Endothelial cell of umbilical vein (primary cell): ENCODE measurements around the gene CLDN6. TPM values are rescaled to one million over a fixed set of nuclear protein-coding genes. Genes with fewer than 3 reads are reported as not detected.

Experiments
- BruUV-seq: library from RNA; stranded (reverse); fragments of 400-500 nt; replicated peaks from 2 replicates; lab custom pipeline; 2021; lab: Mats Ljungman, UMichigan
- CTCF ChIA-PET: fragments of 300-600, 350-600 bp; sonication (Branson Sonifier 250); formaldehyde crosslinking; loops from one replicate; lab custom pipeline; 2021; ENCODE audit warnings: antibody characterized with exemption, inconsistent platforms; lab: Charles Lee
- POLR2A ChIA-PET: fragments of 300-600, 350-600 bp; sonication (Branson Sonifier 250); formaldehyde crosslinking; loops from one replicate; lab custom pipeline; 2021; ENCODE audit warnings: antibody characterized with exemption, inconsistent platforms; lab: Charles Lee
- DNase-seq: peaks from one replicate; pipeline ENCODE4 v3.0.0-alpha.2; 2011; ENCODE audit warnings: low read depth, low spot score
- FAIRE-seq: peaks from 2 replicates; lab custom pipeline; 2011; peaks lifted over from hg19 to GRCh38; lab: Jason Lieb, UNC
- H2AFZ ChIP-seq: 2 replicates; pipeline ENCODE4 v1.6.0; 2012; ENCODE audit warnings: low read depth, low read length, control low read depth, inconsistent platforms
- H3K27ac ChIP-seq: 2 replicates; pipeline ENCODE4 v1.5.1; 2011; ENCODE audit warnings: low read depth, mild to moderate bottlenecking, control low read depth, low read length, moderate library complexity; ENCODE audit not compliant: insufficient read depth
- H3K27me3 ChIP-seq, 2 experiments: 2 replicates each; pipeline versions ENCODE4 v1.6.0 to v1.6.1; 2011; ENCODE audit warnings: low read length in 2 of 2, mixed read lengths in 1 of 2; ENCODE audit not compliant: control insufficient read depth in 2 of 2, insufficient read depth in 2 of 2
- H3K36me3 ChIP-seq, 2 experiments: 2 replicates in 1 of 2; 3 replicates in 1 of 2; pipeline ENCODE4 v1.5.1; 2011; ENCODE audit warnings: low read length in 2 of 2, mild to moderate bottlenecking in 1 of 2, moderate library complexity in 1 of 2; ENCODE audit not compliant: control insufficient read depth in 2 of 2, insufficient read depth in 2 of 2; ENCODE audit errors: extremely low read depth in 1 of 2
- H3K4me1 ChIP-seq: 3 replicates; pipeline ENCODE4 v1.5.1; 2011; ENCODE audit warnings: mild to moderate bottlenecking, low read length; ENCODE audit not compliant: control insufficient read depth, insufficient read depth; ENCODE audit errors: extremely low read depth
- H3K4me2 ChIP-seq: 2 replicates; pipeline ENCODE4 v1.6.1; 2011; ENCODE audit warnings: low read length, control low read depth, mixed read lengths; ENCODE audit not compliant: insufficient read depth
- H3K4me3 ChIP-seq, 3 experiments: fragments of 200-600 bp in 1 of 3; sonication (generic), shearing (Covaris generic) in 1 of 3; replicated peaks in 1 of 3; 2 replicates each; pipeline ENCODE4 v1.5.1; 2011 to 2016; ENCODE audit warnings: control low read depth in 3 of 3, low read length in 3 of 3, mild to moderate bottlenecking in 2 of 3, inconsistent platforms in 1 of 3, low read depth in 1 of 3, moderate library complexity in 1 of 3; ENCODE audit not compliant: insufficient read depth in 1 of 3
- H3K79me2 ChIP-seq: 2 replicates; pipeline ENCODE4 v1.6.0; 2012; ENCODE audit warnings: low read length, inconsistent platforms; ENCODE audit not compliant: control insufficient read depth, insufficient read depth
- H3K9ac ChIP-seq: replicated peaks from 2 replicates; pipeline ENCODE3; 2011; ENCODE audit warnings: low read length, control low read depth; ENCODE audit not compliant: insufficient read depth; ENCODE audit errors: extremely low read depth
- H3K9me1 ChIP-seq: replicated peaks from 3 replicates; pipeline ENCODE4 v1.6.0; 2011; ENCODE audit warnings: mild to moderate bottlenecking, low read length; ENCODE audit not compliant: control insufficient read depth, insufficient read depth; ENCODE audit errors: extremely low read depth
- H3K9me3 ChIP-seq: replicated peaks from 2 replicates; pipeline ENCODE4 v1.5.1; 2012; ENCODE audit warnings: low read length, inconsistent platforms; ENCODE audit not compliant: control insufficient read depth, insufficient read depth
- H4K20me1 ChIP-seq: replicated peaks from 2 replicates; pipeline ENCODE3; 2011; ENCODE audit warnings: mild to moderate bottlenecking, low read length; ENCODE audit not compliant: control insufficient read depth, insufficient read depth; ENCODE audit errors: extremely low read depth
- EZH2 ChIP-seq: IDR thresholded peaks from 2 replicates; pipeline ENCODE4 v1.6.1; 2012; ENCODE audit warnings: borderline replicate concordance, low read depth, mild to moderate bottlenecking, moderate library complexity, low read length, inconsistent platforms; ENCODE audit not compliant: severe bottlenecking
- FOS ChIP-seq: IDR thresholded peaks from 2 replicates; pipeline ENCODE4 v1.6.1; 2011; ENCODE audit warnings: mild to moderate bottlenecking, low read length, moderate library complexity, borderline replicate concordance; ENCODE audit not compliant: insufficient read depth
- GATA2 ChIP-seq: IDR thresholded peaks from 2 replicates; pipeline ENCODE4 v1.7.0; 2011; ENCODE audit warnings: low read depth, mild to moderate bottlenecking, moderate library complexity, mixed read lengths, low read length; ENCODE audit not compliant: insufficient read length, insufficient read depth
- JUN ChIP-seq: IDR thresholded peaks from 2 replicates; pipeline ENCODE4 v1.6.1; 2011; ENCODE audit warnings: borderline replicate concordance, low read depth; ENCODE audit not compliant: insufficient read length, insufficient read depth
- MYC ChIP-seq: IDR thresholded peaks from one replicate; pipeline ENCODE4 v1.6.1; 2011; ENCODE audit warnings: mild to moderate bottlenecking, low read depth, low read length
- POLR2A ChIP-seq: IDR thresholded peaks from 2 replicates; pipeline ENCODE4 v1.6.1; 2012; ENCODE audit warnings: low read depth, mild to moderate bottlenecking, control low read depth, low read length
- POLR2AphosphoS5 ChIP-seq: IDR thresholded peaks from 2 replicates; pipeline ENCODE4 v1.6.1; 2012; ENCODE audit warnings: low read depth, mild to moderate bottlenecking, control low read depth, low read length, moderate library complexity; ENCODE audit not compliant: insufficient read depth
- dilution Hi-C: fragments of 300-500 bp; cut with MboI; formaldehyde crosslinking; loops from one replicate; pipeline ENCODE4 v1.15.0; 2019; ENCODE audit warnings: low sequenced_read_pairs; ENCODE audit not compliant: extremely low pct_ligation_motif_present
- intact Hi-C: fragments of 100-400 bp; cut with micrococcal nuclease; formaldehyde crosslinking; loops from one replicate; pipeline ENCODE4 v1.10.0; 2022
- polyA plus RNA-seq, 4 experiments: library from polyadenylated mRNA; depleted of rRNA in 3 of 4; stranded (reverse) in 3 of 4; unstranded in 1 of 4; fragments of >200 nt; gene quantifications; 2 replicates each; pipeline versions ENCODE4 v1.2.1 to v1.2.3, GENCODE V29; 2011 to 2012; ENCODE audit warnings: missing spikeins in 1 of 4
- total RNA-seq: library from RNA; stranded (reverse); gene quantifications from 2 replicates; pipeline ENCODE4 v1.2.3, GENCODE V29; 2021
- TF ChIP-seq, protein P1 (sequence below): IDR thresholded peaks from 2 replicates; pipeline ENCODE4 v1.6.1; 2011; ENCODE audit not compliant: insufficient read depth, insufficient read length
- TF ChIP-seq, protein P2 (sequence below), 2 donors: IDR thresholded peaks; 1 replicate in 1 of 2; 2 replicates in 1 of 2; pipeline ENCODE4 v1.5.1; 2011; ENCODE audit warnings: low read length in 2 of 2, mild to moderate bottlenecking in 2 of 2, moderate library complexity in 2 of 2, control low read depth in 1 of 2, inconsistent platforms in 1 of 2, low read depth in 1 of 2; ENCODE audit not compliant: insufficient read depth in 1 of 2; ENCODE audit errors: extremely low read depth in 1 of 2

The CLDN6 gene
- total and polyA plus RNA-seq, 2 donors (not counting 3 experiments of a cell fraction or from before 2014, with no cell fraction given), result 0.28 TPM; not detected in 1

GRCh38 chr16:3003582-3004270 lies 14.3 kb downstream of the CLDN6 start:
- Histone ChIP-seq H3K27ac (no peak overlapping the region), H3K4me3 (no peak overlapping the region), H3K79me2 (no peaks in the 10 kb centered on the region), H3K36me3 (no peaks in the 10 kb centered on the region), H3K9ac (no peak overlapping the region), H3K27me3 (no peaks in the 10 kb centered on the region), H3K4me2 (no peak overlapping the region), H3K9me1 (no peaks in the 10 kb centered on the region), H3K9me3 (no peaks in the 10 kb centered on the region), H4K20me1 (no peaks in the 10 kb centered on the region), H2AFZ (no peak overlapping the region), H3K4me1 (peaks cover 16% of the 10 kb centered on the region)
- intact Hi-C loops, result loop anchor here (1.0 kb wide), 2 partner anchors 17 to 25 kb away; partner anchors contain the start of gene TNFRSF12A
- FAIRE-seq, result peak; percentile 99
- dilution Hi-C loops, result no loop called here
- DNase-seq, result peak; percentile 99
- TF ChIP-seq, protein P1, sequence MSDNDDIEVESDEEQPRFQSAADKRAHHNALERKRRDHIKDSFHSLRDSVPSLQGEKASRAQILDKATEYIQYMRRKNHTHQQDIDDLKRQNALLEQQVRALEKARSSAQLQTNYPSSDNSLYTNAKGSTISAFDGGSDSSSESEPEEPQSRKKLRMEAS, result no peak
- TF ChIP-seq GATA2 (no peak), EZH2 (no peak), POLR2AphosphoS5 (peak; percentile 46), POLR2A (no peak), JUN (no peak), MYC (no peak), FOS (no peak)
- TF ChIP-seq, protein P2, sequence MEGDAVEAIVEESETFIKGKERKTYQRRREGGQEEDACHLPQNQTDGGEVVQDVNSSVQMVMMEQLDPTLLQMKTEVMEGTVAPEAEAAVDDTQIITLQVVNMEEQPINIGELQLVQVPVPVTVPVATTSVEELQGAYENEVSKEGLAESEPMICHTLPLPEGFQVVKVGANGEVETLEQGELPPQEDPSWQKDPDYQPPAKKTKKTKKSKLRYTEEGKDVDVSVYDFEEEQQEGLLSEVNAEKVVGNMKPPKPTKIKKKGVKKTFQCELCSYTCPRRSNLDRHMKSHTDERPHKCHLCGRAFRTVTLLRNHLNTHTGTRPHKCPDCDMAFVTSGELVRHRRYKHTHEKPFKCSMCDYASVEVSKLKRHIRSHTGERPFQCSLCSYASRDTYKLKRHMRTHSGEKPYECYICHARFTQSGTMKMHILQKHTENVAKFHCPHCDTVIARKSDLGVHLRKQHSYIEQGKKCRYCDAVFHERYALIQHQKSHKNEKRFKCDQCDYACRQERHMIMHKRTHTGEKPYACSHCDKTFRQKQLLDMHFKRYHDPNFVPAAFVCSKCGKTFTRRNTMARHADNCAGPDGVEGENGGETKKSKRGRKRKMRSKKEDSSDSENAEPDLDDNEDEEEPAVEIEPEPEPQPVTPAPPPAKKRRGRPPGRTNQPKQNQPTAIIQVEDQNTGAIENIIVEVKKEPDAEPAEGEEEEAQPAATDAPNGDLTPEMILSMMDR (IDR thresholded peaks at IDR 0.05; ENCODE audit: extremely low read depth in 1 of 2, insufficient read depth in 1 of 2, low read depth in 1 of 2, low read length in 2 of 2), result peak; percentile 19 to 34
- CTCF ChIA-PET, result interaction anchor here (0.7 to 3.6 kb wide), 8 partner anchors 12 to 111 kb away, joined by 3 to 97 read pairs (median 6); partner anchors contain the start of genes HCFC1R1, THOC6 and TNFRSF12A
- POLR2A ChIA-PET, result interaction anchor here (0.7 to 2.1 kb wide), 3 partner anchors 17 to 140 kb away, joined by 3 to 16 read pairs (median 5); partner anchors contain the start of gene TNFRSF12A
- BruUV-seq, result no TSS peak
